GM12891 (cell line): ENCODE measurements around the gene PIGM.

Experiments used
- DNase-seq: peaks from one replicate; pipeline ENCODE4 v3.0.0; 2011; ENCODE audit warnings: low spot score; ENCODE audit not compliant: insufficient read length
- FAIRE-seq: peaks from 2 replicates; lab custom pipeline; 2011; peaks lifted over from hg19 to GRCh38; lab: Jason Lieb, UNC
- PAX5 ChIP-seq: IDR thresholded peaks from 2 replicates; pipeline ENCODE4 v1.6.1; 2011; ENCODE audit warnings: low read length, moderate library complexity, mild to moderate bottlenecking; ENCODE audit not compliant: insufficient read depth, severe bottlenecking
- POLR2A ChIP-seq: IDR thresholded peaks from 2 replicates; pipeline ENCODE4 v1.6.1; 2011; ENCODE audit warnings: low read depth, low read length, control low read depth
- POLR2AphosphoS5 ChIP-seq: IDR thresholded peaks from 2 replicates; pipeline ENCODE4 v1.6.1; 2011; ENCODE audit warnings: low read depth, low read length, control low read depth
- POU2F2 ChIP-seq: IDR thresholded peaks from 2 replicates; pipeline ENCODE4 v1.6.1; 2011; ENCODE audit warnings: low read depth, mild to moderate bottlenecking, control low read depth, low read length, moderate library complexity
- SPI1 ChIP-seq: IDR thresholded peaks from 2 replicates; pipeline ENCODE4 v1.6.1; 2011; ENCODE audit warnings: low read depth, low read length, control low read depth
- TAF1 ChIP-seq: IDR thresholded peaks from 2 replicates; pipeline ENCODE4 v1.6.1; 2011; ENCODE audit warnings: low read depth, low read length, control low read depth

Gene PIGM

GRCh38 chr1:160071289-160071688 is 39.5 kb upstream of the PIGM start:
- no peak for FAIRE-seq
- TF ChIP-seq SPI1 (no peak), PAX5 (no peak), POLR2AphosphoS5 (no peak), POU2F2 (no peak), TAF1 (no peak), POLR2A (no peak)
- DNase-seq: no peak

- TF ChIP-seq POLR2AphosphoS5 (no peak), POLR2A (no peak), POU2F2 (no peak), PAX5 (no peak), TAF1 (no peak), SPI1 (no peak)
- FAIRE-seq (peak; percentile 55), DNase-seq (peak; percentile 54)
Measured at GRCh38 chr1:160070243-160071163, 38.7 kb upstream of the PIGM start.

GRCh38 chr1:160069460-160070231 is 37.9 kb upstream of the PIGM start, which contains the start of gene KCNJ10:
Gene KCNJ10, minus strand, starts transcription at chr1:160070160. Its CDS starts 27,628 bp downstream, at chr1:160042532.
- DNase-seq (no peak), FAIRE-seq (no peak)
- TF ChIP-seq POU2F2 (no peak), SPI1 (no peak), POLR2A (no peak), PAX5 (no peak), TAF1 (no peak), POLR2AphosphoS5 (no peak)

GRCh38 chr1:160068225-160068624 is 36.4 kb upstream of the PIGM start:
- no peak for DNase-seq
- FAIRE-seq: no peak
- TF ChIP-seq POLR2AphosphoS5: no peak
- TF ChIP-seq TAF1: no peak
- no peak for TF ChIP-seq POU2F2

GRCh38 chr1:160066829-160067745 is 35.3 kb upstream of the PIGM start:
- TF ChIP-seq PAX5 (no peak), SPI1 (no peak), POLR2A (no peak), POLR2AphosphoS5 (no peak), POU2F2 (no peak), TAF1 (no peak)
- FAIRE-seq: no peak
- DNase-seq: no peak

- TF ChIP-seq POU2F2: no peak
- TF ChIP-seq POLR2A: no peak
- no peak for TF ChIP-seq TAF1
- TF ChIP-seq POLR2AphosphoS5: no peak
- no peak for TF ChIP-seq SPI1
- TF ChIP-seq PAX5: no peak
- FAIRE-seq (no peak), DNase-seq (no peak)
Measured at GRCh38 chr1:160064746-160065145, 33.0 kb upstream of the PIGM start.

GRCh38 chr1:160064164-160064563 is 32.4 kb upstream of the PIGM start:
- TF ChIP-seq SPI1 (no peak), POLR2A (no peak), TAF1 (no peak), POLR2AphosphoS5 (no peak), PAX5 (no peak), POU2F2 (no peak)
- no peak for DNase-seq
- FAIRE-seq: no peak

- no peak for FAIRE-seq
Measured at GRCh38 chr1:160063176-160063575, 31.4 kb upstream of the PIGM start.

More at GRCh38 chr1:160063176-160063575, 31.4 kb upstream of the PIGM start:
- no peak for DNase-seq
- TF ChIP-seq POLR2AphosphoS5: no peak
- no peak for TF ChIP-seq SPI1
- TF ChIP-seq PAX5: no peak
- no peak for TF ChIP-seq POU2F2
- no peak for TF ChIP-seq POLR2A
- TF ChIP-seq TAF1: no peak
